ENCODE measurements around the gene AKAP13.

The AKAP13 gene

DNA sequence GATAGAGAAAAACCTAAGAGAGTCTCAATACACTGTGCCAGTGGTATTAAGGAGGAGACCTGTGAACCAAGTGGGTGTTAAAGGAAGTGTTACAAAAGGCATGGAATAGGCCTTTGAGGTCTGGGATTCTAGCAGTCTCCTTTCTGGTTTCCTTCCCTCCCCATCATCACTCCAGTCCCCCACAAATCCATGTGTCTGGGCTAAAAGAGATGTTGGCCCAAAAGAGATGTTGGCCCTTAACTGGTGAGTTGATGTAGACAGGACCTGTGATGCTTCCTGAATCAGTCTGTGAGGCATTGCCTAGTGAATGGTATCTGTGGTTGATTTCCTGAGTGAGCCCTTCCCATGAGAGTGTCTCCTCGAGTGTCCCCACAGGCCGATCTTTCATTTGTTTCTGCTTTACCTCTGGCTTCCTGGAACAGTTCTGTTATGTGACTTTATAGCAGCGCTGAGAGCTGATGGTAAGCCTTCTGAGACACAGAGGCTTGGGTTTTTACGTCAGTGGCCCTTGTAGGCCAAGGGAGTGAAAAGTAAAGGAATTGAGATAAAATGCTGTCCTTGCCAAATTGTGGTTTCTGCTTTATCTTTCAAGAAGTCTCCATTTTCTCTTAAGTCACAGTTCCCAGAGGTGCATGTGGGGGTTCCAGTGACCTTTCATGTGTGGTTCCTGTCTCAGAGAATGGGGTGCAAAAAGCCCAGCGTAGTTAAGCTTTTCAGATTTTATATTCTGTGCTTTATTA, 326.5 kb downstream of the AKAP13 start:
- no peak overlapping the region; the same call in 1 of the 2 replicates for H3K4me3 ChIP-seq (ENCODE audit: low read depth, low read length)
- POLR2A ChIA-PET, result interaction anchor here (0.6 kb wide), 1 partner anchor 134 kb away, joined by 3 read pairs; no protein-coding TSS in a partner anchor
- no peak for DNase-seq (ENCODE audit: low read depth, low spot score)
- CTCF ChIA-PET, result no interaction called here
- TF ChIP-seq, protein P1, sequence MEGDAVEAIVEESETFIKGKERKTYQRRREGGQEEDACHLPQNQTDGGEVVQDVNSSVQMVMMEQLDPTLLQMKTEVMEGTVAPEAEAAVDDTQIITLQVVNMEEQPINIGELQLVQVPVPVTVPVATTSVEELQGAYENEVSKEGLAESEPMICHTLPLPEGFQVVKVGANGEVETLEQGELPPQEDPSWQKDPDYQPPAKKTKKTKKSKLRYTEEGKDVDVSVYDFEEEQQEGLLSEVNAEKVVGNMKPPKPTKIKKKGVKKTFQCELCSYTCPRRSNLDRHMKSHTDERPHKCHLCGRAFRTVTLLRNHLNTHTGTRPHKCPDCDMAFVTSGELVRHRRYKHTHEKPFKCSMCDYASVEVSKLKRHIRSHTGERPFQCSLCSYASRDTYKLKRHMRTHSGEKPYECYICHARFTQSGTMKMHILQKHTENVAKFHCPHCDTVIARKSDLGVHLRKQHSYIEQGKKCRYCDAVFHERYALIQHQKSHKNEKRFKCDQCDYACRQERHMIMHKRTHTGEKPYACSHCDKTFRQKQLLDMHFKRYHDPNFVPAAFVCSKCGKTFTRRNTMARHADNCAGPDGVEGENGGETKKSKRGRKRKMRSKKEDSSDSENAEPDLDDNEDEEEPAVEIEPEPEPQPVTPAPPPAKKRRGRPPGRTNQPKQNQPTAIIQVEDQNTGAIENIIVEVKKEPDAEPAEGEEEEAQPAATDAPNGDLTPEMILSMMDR (IDR thresholded peaks at IDR 0.05; ENCODE audit: insufficient read depth, low read length, missing control alignments), result no peak

DNA sequence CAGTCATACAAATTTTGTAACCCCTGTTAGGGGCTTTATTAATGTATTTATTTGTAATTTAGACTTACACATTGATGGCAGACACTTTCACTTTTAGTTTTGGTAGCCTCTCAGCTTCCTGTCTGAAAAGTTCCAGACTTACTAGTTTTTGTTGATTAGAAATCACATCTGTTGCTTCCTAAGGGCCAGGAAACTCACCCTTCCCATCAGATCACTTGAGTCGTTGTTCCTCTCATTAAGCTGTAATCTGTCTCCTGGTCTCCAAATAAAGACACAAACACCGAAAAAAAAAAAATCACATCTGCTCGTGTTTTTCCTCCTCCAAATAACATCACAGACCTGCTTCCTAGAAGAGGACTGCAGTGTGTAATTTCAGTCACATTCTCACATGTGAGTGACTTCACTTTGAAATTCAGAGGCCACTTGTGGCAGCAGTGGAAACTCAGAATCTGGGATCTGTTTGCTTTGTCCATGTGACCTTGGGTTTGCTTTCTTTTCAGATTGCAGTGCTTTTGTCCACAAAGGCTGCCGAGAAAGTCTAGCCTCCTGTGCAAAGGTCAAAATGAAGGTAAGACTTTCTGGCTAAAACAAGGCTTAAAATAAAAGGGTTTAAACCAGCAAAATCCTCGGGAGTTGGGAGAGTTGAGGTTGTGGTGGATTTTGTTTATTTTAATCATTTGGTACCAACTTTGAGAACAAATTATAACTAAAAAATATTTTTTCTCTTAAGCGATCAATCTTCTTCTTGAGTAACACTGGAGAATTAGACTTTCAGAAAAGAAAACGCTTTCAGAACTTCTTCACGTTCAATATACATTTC, 327.3 kb downstream of the AKAP13 start:
- POLR2A ChIA-PET, result interaction anchor here (0.6 kb wide), 1 partner anchor 133 kb away, joined by 3 read pairs; no protein-coding TSS in a partner anchor
- no peak overlapping the region; the same call in none of the 2 replicates for H3K4me3 ChIP-seq (ENCODE audit: low read depth, low read length)
- CTCF ChIA-PET, result no interaction called here

DNA sequence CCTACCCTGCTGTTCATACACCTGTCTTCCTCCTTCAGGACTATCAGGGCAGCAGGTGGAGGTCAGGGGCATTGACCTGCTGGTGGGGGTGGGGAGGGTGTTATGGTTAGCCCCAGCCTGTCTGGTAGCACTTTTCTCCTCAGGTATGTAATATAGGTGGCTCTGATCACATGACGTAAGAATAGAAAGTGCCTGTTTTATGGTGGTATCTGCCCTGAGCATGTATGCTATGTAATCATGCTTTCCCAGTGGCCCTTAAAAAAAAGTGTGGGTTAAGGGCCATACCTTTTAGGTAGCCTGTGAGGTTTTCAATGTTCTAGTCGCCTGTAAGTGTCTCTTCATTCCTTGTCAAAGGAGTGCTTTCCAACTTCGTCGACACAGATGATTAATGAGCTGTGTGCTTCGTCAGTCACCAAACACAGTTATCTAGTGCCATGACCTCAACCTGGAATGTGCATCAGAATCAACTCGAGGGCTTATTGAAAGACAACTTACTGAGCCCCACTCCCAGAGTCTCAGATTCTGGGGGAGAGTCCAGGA, 328.1 kb downstream of the AKAP13 start:
- ChIA-PET CTCF (interaction anchor here (1.2 kb wide), 1 partner anchor 15 kb away, joined by 3 read pairs; no protein-coding TSS in a partner anchor), POLR2A (no interaction called here)
- TF ChIP-seq, protein P1 (IDR thresholded peaks at IDR 0.05; ENCODE audit: insufficient read depth, low read length, missing control alignments), result no peak
- H3K4me3 ChIP-seq (ENCODE audit: low read depth, low read length), result no peak overlapping the region
- no peak for DNase-seq (ENCODE audit: low read depth, low spot score)

More for the DNA sequence above, 327.3 kb downstream of the AKAP13 start:
- TF ChIP-seq, protein P1 (IDR thresholded peaks at IDR 0.05; ENCODE audit: insufficient read depth, low read length, missing control alignments), result no peak
- no peak for DNase-seq (ENCODE audit: low read depth, low spot score)

DNA sequence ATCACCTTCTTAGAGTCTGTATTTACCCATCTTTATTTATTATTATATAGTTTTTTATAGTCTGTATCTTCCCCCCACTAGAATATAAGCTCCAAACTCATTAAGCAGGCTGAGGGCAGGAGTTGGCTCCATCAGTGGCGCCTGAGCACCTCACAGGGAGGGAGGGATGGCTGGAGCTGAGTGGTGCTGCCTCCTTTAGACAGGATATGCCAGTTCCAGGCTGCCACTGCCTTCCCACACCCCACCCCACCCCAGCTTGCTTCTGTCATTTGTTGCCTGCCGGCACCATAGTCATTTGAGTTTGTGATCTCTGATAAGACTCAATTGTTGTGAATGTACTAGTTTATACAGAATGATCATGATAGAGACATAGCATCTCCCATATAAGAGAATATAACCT, 328.8 kb downstream of the AKAP13 start:
- ChIA-PET POLR2A (no interaction called here), CTCF (interaction anchor here (1.2 kb wide), 1 partner anchor 14 kb away, joined by 3 read pairs; no protein-coding TSS in a partner anchor)
- DNase-seq (ENCODE audit: low read depth, low spot score), result no peak
- no peak overlapping the region for H3K4me3 ChIP-seq (ENCODE audit: low read depth, low read length)
- TF ChIP-seq, protein P1 (IDR thresholded peaks at IDR 0.05; ENCODE audit: insufficient read depth, low read length, missing control alignments), result no peak

DNA sequence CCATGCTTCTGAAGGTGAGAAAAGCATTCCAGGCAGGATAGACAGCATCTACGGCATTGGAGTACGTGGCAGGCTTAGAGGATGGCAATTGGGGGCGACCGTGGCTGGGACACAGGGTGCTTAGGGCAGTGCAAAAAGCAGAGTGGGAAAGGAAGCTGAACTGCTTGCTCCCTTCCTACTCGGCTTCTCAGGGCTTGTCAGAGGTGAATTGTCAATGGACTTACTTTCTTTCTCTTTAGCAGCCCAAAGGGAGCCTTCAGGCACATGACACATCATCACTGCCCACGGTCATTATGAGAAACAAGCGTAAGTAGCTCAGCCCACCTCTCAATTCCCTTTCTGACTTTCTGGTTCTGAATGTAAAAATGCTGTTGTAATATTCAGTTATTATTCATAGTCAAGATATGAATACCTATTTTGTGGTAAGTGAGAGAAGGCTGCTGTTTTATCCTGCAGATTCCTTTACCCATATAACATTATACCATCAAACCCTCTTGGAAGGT, 330.0 kb downstream of the AKAP13 start:
- no peak overlapping the region for H3K4me3 ChIP-seq (ENCODE audit: low read depth, low read length)
- CTCF ChIA-PET, result interaction anchor here (0.6 kb wide), 1 partner anchor 40 kb away, joined by 3 read pairs; no protein-coding TSS in a partner anchor
- POLR2A ChIA-PET, result no interaction called here
- TF ChIP-seq, protein P1 (IDR thresholded peaks at IDR 0.05; ENCODE audit: insufficient read depth, low read length, missing control alignments), result no peak
- DNase-seq (ENCODE audit: low read depth, low spot score), result no peak
